Measurements from ENCODE around the gene PMF1. TPM values are rescaled to one million over a fixed set of nuclear protein-coding genes. Genes with fewer than 3 reads are reported as not detected.
"Not testable (repeated sequence)": the region's sequence is repeated elsewhere in the genome, so short reads cannot be mapped to it uniquely, and the experiment has no call there.

Gene PMF1
- total RNA-seq, 1 experiment from 2014 or later: 96.6 TPM

DNA sequence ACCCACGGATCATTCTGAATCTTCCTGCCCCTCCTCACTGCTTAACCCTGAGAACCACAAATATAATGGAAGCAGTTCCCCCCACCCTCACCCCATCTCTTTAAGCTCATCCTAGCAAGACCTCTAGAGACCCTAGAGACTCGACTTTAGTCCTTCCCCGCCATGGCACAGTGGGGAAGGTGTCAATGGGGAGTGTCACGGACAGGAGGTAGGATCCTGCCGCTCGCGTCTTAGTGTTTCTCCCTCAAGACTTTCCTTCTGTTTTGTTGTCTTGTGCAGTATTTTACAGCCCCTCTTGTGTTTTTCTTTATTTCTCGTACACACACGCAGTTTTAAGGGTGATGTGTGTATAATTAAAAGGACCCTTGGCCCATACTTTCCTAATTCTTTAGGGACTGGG lies 677 bp upstream of the PMF1 start:
- Histone ChIP-seq H3K27ac (ENCODE audit: low read depth, low read length, poor library complexity, severe bottlenecking) (peak overlapping the region; percentile 99), H3K36me3 (ENCODE audit: insufficient read depth, low read length, poor library complexity, severe bottlenecking) (no peaks in the 10 kb centered on the region), H3K9me3 (ENCODE audit: low read depth, low read length, poor library complexity, severe bottlenecking) (no peaks in the 10 kb centered on the region), H3K27me3 (replicated peaks; ENCODE audit: insufficient read depth, low read depth, low read length, poor library complexity) (no peaks in the 10 kb centered on the region), H3K4me3 (ENCODE audit: low read depth, low read length, poor library complexity, severe bottlenecking) (peak overlapping the region; percentile 64), H3K4me1 (ENCODE audit: insufficient read depth, low read length, poor library complexity, severe bottlenecking) (peaks cover 10% of the 10 kb centered on the region)
- POLR2A ChIA-PET (ENCODE audit: low non-redundant PET): no interaction called here
- CTCF ChIA-PET: interaction anchor here (1.0 to 1.3 kb wide), 2 partner anchors 13 to 71 kb away, joined by 6 to 10 read pairs; no protein-coding TSS in a partner anchor
- no peak for DNase-seq (ENCODE audit: low spot score)
- TF ChIP-seq EZH2 (IDR thresholded peaks at IDR 0.05; ENCODE audit: borderline replicate concordance, low read depth, low read length, poor library complexity, severe bottlenecking): no peak
- TF ChIP-seq, protein P1, sequence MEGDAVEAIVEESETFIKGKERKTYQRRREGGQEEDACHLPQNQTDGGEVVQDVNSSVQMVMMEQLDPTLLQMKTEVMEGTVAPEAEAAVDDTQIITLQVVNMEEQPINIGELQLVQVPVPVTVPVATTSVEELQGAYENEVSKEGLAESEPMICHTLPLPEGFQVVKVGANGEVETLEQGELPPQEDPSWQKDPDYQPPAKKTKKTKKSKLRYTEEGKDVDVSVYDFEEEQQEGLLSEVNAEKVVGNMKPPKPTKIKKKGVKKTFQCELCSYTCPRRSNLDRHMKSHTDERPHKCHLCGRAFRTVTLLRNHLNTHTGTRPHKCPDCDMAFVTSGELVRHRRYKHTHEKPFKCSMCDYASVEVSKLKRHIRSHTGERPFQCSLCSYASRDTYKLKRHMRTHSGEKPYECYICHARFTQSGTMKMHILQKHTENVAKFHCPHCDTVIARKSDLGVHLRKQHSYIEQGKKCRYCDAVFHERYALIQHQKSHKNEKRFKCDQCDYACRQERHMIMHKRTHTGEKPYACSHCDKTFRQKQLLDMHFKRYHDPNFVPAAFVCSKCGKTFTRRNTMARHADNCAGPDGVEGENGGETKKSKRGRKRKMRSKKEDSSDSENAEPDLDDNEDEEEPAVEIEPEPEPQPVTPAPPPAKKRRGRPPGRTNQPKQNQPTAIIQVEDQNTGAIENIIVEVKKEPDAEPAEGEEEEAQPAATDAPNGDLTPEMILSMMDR (conservative IDR thresholded peaks at IDR 0.05; ENCODE audit: low read depth, low read length): no peak
- intact Hi-C loops (cut with micrococcal nuclease; ENCODE audit: unreplicated experiment): loop anchor here (5.0 kb wide), 1 partner anchor 120 kb away; no protein-coding TSS in a partner anchor
- BruUV-seq (replicated peaks): no TSS peak

DNA sequence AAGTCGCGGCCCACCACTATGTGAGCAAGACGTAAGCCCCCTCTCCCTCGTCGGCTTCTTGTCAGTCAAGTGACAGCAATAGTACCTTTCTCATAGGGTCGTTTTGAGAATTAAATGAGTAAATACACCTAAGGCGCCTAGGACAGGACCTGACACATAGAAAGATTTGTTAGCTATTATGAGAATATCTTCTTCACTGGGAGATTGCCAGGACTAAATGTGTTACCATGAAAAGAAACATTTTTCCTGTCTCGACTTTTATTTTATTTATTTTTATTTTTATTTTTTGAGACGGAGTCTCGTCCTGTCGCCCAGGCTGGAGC lies 798 bp downstream of the PMF1 start:
- no peak for DNase-seq (ENCODE audit: low spot score)
- no peak for TF ChIP-seq EZH2 (IDR thresholded peaks at IDR 0.05; ENCODE audit: borderline replicate concordance, low read depth, low read length, poor library complexity, severe bottlenecking)
- TF ChIP-seq, protein P1 (conservative IDR thresholded peaks at IDR 0.05; ENCODE audit: low read depth, low read length): no peak
- Histone ChIP-seq H3K27me3 (replicated peaks; ENCODE audit: insufficient read depth, low read depth, low read length, poor library complexity) (no peaks in the 10 kb centered on the region), H3K9me3 (ENCODE audit: low read depth, low read length, poor library complexity, severe bottlenecking) (no peaks in the 10 kb centered on the region), H3K36me3 (ENCODE audit: insufficient read depth, low read length, poor library complexity, severe bottlenecking) (no peaks in the 10 kb centered on the region), H3K27ac (ENCODE audit: low read depth, low read length, poor library complexity, severe bottlenecking) (peak overlapping the region; percentile 99), H3K4me1 (ENCODE audit: insufficient read depth, low read length, poor library complexity, severe bottlenecking) (peaks cover 10% of the 10 kb centered on the region), H3K4me3 (ENCODE audit: low read depth, low read length, poor library complexity, severe bottlenecking) (peak overlapping the region; percentile 64)
- BruUV-seq (replicated peaks): no TSS peak
- intact Hi-C loops (cut with micrococcal nuclease; ENCODE audit: unreplicated experiment): loop anchor here (5.0 kb wide), 1 partner anchor 121 kb away; no protein-coding TSS in a partner anchor
- POLR2A ChIA-PET (ENCODE audit: low non-redundant PET): no interaction called here
- CTCF ChIA-PET: interaction anchor here (1.0 to 1.3 kb wide), 2 partner anchors 68 to 72 kb away, joined by 5 to 6 read pairs; no protein-coding TSS in a partner anchor

DNA sequence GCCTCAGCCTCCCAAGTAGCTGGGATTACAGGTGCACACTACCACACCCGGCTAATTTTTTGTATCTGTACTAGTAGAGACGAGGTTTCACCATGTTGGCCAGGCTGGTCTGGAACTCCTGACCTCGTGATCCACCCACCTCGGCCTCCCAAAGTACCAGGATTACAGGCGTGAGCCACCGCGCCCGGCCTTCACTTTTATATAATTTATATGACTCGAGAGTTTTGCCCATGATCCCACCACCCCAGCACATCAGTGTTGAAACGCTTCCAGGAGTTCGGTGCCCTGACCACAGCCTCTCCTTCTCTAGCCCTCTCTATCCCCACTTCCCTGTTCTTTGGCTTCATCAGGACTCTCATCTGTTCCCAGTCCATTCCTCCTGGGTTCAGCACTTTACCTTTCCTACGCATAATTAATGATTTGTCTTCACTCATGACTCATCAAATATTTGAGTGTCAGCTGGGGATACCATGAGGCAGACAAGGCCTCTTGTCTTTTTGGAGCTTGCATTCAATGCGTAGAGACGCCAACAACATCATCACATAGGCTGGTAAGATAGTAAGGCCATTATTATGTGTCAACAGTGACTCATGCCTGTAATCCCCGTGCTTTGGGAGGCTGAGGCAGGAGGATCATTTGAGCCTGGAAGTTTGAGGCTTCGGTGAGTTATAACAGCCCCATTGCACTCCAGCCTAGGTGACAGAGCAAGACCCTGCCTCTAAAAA lies 1.4 kb downstream of the PMF1 start:
- intact Hi-C loops (cut with micrococcal nuclease; ENCODE audit: unreplicated experiment): loop anchor here (5.0 kb wide), 1 partner anchor 122 kb away; no protein-coding TSS in a partner anchor
- peak overlapping the region; percentile 99 for H3K27ac ChIP-seq (ENCODE audit: low read depth, low read length, poor library complexity, severe bottlenecking)
- H3K36me3 ChIP-seq (ENCODE audit: insufficient read depth, low read length, poor library complexity, severe bottlenecking): no peaks in the 10 kb centered on the region
- POLR2A ChIA-PET (ENCODE audit: low non-redundant PET): no interaction called here
- no peak for TF ChIP-seq EZH2 (IDR thresholded peaks at IDR 0.05; ENCODE audit: borderline replicate concordance, low read depth, low read length, poor library complexity, severe bottlenecking)
- TF ChIP-seq, protein P1 (conservative IDR thresholded peaks at IDR 0.05; ENCODE audit: low read depth, low read length): no peak
- CTCF ChIA-PET: no interaction called here
- DNase-seq (ENCODE audit: low spot score): peak; percentile 43
- no TSS peak for BruUV-seq (replicated peaks)
- peaks cover 10% of the 10 kb centered on the region for H3K4me1 ChIP-seq (ENCODE audit: insufficient read depth, low read length, poor library complexity, severe bottlenecking)
- H3K27me3 ChIP-seq (replicated peaks; ENCODE audit: insufficient read depth, low read depth, low read length, poor library complexity): no peaks in the 10 kb centered on the region
- peak overlapping the region; percentile 64 for H3K4me3 ChIP-seq (ENCODE audit: low read depth, low read length, poor library complexity, severe bottlenecking)
- no peaks in the 10 kb centered on the region for H3K9me3 ChIP-seq (ENCODE audit: low read depth, low read length, poor library complexity, severe bottlenecking)

DNA sequence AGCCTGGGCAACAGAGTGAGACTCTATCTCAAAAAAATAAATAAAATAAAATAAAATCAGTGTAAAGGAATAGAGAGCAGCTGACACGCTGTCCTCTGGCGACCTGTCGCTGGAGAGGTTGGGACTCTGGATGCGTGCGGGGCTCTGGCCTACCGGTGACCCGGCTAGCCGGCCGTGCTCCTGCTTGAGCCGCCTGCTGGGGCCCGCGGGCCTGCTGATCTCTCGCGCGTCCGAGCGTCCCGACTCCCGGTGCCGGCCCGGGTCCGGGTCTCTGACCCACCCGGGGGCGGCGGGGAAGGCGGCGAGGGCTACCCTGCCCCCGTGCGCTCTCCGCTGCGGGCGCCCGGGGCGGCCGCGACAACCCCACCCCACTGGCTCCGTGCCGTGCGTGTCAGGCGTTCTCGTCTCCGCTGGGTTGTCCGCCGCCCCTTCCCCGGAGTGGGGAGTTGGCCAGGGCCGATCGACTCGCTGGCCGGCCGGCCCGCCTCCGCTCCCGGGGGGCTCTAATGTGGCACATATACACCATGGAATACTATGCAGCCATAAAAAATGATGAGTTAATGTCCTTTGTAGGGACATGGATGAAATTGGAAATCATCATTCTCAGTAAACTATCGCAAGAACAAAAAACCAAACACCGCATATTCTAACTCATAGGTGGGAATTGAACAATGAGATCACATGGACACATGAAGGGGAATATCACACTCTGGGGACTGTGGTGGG lies 3.7 kb downstream of the PMF1 start:
- H3K27me3 ChIP-seq (replicated peaks; ENCODE audit: insufficient read depth, low read depth, low read length, poor library complexity); POLR2A ChIA-PET (ENCODE audit: low non-redundant PET); H3K4me1 ChIP-seq (ENCODE audit: insufficient read depth, low read length, poor library complexity, severe bottlenecking); H3K9me3 ChIP-seq (ENCODE audit: low read depth, low read length, poor library complexity, severe bottlenecking); BruUV-seq (replicated peaks); CTCF ChIA-PET; intact Hi-C loops (cut with micrococcal nuclease; ENCODE audit: unreplicated experiment); H3K4me3 ChIP-seq (ENCODE audit: low read depth, low read length, poor library complexity, severe bottlenecking); H3K27ac ChIP-seq (ENCODE audit: low read depth, low read length, poor library complexity, severe bottlenecking); H3K36me3 ChIP-seq (ENCODE audit: insufficient read depth, low read length, poor library complexity, severe bottlenecking); DNase-seq (ENCODE audit: low spot score): not testable (repeated sequence)

Measured in A673 (cell line).